HG03432 (cell line): Measurements from ENCODE around the gene SMC1A.
A peak's percentile ranks its signal among the peaks of the same experiment; 100 is the strongest.
"Not testable (repeated sequence)": the region's sequence is repeated elsewhere in the genome, so short reads cannot be mapped to it uniquely, and the experiment has no call there.

Experiments
- ATAC-seq: cut with Tn5 transposase; IDR thresholded peaks from one replicate; pipeline ENCODE4 v1.9.1; 2021; ENCODE audit warnings: mild to moderate bottlenecking, moderate library complexity; ENCODE audit not compliant: unreplicated experiment

Gene SMC1A

GRCh38 chrX:53429755-53430154 lies 7.3 kb upstream of the SMC1A start:
- no peak for ATAC-seq

DNA sequence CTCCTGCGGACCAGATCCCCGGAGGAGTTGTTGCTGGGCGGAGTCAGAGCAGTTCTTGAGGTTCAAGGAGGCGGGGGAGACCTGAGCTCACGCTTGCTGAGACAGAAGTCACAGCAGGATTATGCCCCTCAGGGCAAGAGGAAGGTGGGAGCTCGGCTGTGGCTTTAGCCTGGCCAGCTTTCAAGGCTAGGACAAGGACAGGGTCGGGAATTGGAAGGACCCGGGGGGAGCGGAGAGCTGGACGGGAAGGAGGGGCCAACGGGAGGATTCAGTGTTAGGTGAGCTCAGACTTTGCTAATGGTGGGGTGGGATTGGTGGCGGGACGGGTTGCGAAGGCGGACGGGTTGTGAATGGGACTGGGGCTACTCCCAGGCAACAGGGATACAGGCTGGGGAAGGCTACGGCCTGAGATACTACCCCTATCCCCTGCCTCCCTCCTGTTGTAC lies 430 bp upstream of the SMC1A start, which contains the start of gene RIBC1:
RIBC1 (plus strand) TSS at position 13 of the 446 bp plus-strand sequence. CDS start 3,404 bp downstream, outside the sequence.
- ATAC-seq, result no peak

DNA sequence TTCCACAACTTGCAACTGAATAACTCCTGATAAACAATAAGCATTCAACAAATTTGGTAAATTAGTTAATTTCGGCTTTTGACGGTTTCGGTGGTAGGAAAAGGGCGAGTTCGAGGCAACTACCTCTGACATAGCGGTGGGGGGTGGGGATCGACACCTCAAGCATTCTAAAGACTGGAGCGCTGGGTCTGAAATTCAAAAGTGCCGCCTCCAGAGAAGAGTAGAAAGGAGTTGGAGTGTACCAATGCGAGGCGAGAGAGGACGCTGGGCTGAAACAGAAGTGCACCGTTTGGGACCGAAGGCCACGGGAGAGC lies 725 bp downstream of the SMC1A start:
- peak; percentile 8 for ATAC-seq

GRCh38 chrX:53421125-53421524 lies 1.3 kb downstream of the SMC1A start:
- no peak for ATAC-seq

- ATAC-seq, result not testable (repeated sequence)
Observed at GRCh38 chrX:53420351-53420750, 2.1 kb downstream of the SMC1A start.

- no peak for ATAC-seq
Observed at GRCh38 chrX:53412446-53412845, 10.0 kb downstream of the SMC1A start.

GRCh38 chrX:53403535-53403934 lies 18.9 kb downstream of the SMC1A start:
- ATAC-seq, result no peak

DNA sequence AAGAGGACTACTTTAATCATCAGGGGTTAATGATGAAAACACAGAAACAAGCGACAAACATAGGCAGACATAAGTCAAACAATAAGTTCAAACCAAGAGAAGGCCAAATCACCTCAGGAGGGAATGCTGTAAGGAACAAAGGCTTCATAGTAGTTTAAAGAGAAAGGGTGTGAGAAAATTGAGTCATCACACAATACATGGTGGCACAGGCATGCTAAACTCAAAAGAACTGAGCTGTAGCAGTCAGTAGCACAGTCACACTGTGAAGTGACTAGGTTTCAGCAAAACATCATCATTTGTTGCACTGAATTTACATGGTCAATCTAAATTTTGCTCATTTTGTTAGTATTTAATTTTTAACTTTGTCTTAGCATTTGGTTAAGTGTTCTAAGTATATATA lies 24.2 kb downstream of the SMC1A start:
- no peak for ATAC-seq

GRCh38 chrX:53395605-53396298 lies 26.7 kb downstream of the SMC1A start:
- ATAC-seq, result no peak

GRCh38 chrX:53383376-53384076 lies 38.9 kb downstream of the SMC1A start:
- no peak for ATAC-seq

GRCh38 chrX:53379747-53380146 lies 42.7 kb downstream of the SMC1A start:
- no peak for ATAC-seq

DNA sequence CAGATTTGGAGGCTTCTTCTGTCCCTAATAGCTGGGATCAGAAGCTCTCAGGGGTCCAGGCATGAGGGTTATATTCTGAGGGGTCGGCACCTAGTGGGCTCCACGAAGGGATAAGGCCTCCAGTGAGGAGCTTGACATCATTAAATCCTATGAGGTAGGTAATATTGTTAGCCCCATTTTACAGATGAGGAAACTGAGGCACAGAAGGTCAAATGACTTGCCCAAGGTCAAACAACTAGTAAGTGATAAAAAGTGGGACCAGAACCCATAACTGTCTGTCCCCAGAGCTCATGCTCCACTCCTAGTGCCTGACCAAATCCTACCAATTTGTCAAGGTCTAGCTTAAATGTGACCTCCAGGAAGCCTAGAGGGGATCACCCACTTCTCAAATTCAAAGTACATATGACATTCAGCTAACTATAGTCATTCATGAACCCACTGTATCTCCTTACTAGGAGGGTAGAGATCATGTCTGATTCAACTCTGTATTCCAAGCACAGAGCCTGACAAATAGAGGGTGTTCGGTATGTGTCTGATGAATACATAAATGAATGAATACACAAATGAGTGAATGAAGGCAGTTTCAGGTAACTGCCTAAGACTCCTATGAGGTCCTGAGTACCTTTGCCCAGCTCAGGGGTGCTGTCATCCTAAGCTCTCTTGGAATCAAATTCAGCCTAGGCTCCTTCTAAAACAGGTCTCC lies 43.3 kb downstream of the SMC1A start:
- no peak for ATAC-seq

DNA sequence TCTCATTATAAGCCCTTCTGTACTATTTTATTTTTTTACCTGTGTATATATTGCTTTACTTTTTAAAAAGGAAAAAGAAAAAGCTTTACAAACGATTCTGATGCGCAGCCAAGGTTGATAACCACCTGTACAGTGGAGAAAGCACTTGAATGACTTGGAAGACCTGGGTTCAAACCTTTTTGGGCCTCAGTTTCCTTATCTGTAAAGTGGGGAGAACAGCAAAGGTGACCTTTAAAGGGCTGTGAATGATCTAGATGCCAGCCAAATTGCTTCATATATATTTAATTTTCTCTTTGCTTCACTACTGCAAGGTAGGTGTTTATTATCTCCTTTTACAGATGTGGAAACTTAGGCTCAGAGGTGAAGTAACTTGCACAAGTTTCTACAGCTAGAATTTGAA lies 45.0 kb downstream of the SMC1A start:
- no peak for ATAC-seq

DNA sequence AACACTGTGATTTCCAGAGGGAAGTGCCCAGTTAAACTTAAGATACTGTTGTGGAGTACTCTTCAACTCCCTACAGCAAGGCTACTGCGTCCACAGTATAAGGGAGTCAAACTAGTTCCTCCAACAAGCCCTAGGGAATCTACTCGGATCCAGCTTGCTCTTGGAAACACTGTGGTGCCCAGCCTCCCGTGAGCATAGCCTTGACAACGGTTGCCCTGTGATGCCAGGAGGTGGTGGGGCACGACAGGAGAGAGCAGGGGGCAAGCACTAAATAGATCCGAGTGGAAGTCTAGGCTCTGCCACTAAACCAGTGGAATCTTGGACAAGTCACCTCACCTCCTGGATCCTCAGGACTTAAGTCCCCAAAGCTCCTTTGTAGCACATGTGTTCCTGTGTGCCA lies 45.6 kb downstream of the SMC1A start:
- ATAC-seq, result no peak

DNA sequence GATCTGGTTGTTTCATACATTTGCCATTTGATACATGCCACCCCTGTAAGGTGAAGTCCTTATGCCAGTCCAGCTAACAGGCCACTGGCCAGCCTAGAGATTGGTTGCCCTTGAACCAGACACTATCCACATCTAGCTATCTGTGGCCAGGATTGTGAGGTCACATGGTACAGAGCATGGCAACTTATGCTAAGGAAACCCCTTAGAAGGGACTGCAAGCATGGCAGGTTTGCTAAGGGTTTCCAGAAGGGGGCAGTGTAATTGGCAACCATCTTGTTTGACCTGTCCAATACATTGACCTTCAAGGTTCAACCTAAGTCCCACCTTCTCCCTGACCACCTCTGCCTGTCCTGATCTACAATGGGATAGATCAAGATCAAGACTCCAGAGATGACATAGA lies 47.5 kb downstream of the SMC1A start:
- ATAC-seq, result no peak

DNA sequence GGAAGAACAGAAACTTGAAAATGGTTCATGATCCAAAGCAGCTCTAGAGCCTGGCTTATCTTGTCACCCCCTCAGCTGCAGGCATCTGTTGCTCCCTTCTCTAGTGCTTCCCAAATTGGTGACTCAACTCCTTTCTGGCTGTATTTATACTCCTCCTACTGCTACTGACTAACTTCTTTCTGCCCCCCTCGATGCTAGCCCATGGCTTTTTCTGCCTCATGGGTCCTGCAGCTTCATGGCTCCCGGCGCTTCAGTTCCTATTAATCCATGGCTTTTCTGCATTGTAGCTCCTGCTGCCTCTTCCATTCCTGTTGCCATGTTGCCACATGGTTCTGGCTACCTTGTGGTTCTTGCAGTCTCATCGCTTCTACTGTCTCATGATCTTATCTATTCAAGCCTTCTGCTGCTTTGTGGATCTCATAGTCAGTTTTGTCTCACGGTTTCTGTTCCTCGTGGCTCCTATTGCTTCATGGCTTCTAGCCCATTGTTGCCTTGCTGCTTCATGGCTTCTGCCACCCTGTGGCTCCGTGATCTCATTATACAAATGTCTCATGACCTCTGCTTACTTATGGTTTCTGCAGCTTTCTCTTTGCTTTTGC lies 48.1 kb downstream of the SMC1A start:
- ATAC-seq, result no peak

DNA sequence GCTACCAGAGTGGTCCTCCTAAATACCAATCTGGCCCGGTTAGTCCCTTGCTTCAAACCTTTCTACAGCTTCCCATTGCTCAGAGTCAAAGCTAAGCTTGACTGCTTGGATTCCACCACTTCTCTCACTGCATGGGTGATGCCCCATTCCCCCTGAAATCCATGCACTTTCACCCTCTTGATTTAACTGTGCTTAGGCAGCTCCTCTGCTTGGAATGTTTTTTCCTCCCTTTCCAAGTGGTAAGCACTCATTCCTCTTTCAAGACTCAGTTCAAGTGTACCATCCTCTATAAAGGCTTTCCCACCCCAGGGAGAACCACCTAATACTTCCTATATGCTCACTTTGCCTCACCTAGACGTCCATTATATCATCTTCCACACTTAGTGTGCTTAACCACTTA lies 49.1 kb downstream of the SMC1A start:
- no peak for ATAC-seq

- not testable (repeated sequence) for ATAC-seq
Observed at GRCh38 chrX:53366454-53366853, 56.0 kb downstream of the SMC1A start.

GRCh38 chrX:53362449-53362848 lies 60.0 kb downstream of the SMC1A start:
- no peak for ATAC-seq

DNA sequence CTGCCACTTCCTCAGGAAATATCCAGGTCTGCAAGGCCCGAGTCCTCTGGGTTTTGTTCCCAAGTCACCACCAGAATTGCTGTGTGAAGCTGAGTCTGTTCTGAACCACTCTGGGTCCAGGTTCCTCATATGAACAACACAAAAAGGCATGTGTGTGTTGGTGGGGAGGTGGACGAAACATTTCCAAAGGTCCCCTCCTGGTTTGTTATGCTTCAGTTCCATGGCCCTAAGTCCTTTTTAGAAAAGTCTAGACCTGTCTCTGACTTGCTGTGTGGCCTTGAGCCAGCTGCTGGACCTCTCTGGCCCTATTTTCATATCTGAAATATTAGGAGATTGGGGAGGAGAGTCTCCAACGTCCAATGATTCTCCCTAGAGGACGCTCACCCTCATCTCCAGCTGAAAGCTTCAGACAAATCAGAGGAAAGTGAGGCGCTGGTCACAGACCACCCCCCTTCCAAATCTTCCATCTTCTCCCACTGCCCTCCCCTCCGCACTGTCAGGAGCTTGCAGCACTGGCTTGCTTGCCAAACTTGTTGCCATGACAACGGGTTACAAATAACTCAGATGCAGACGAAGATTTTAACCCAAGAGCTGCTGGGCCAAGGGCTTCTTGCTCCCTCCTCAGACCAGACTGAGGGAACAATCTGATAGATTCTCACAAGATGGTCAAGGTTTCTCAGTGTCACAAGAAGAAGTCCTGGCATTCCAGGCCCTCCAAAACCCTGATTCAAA lies 64.5 kb downstream of the SMC1A start:
- ATAC-seq, result no peak

DNA sequence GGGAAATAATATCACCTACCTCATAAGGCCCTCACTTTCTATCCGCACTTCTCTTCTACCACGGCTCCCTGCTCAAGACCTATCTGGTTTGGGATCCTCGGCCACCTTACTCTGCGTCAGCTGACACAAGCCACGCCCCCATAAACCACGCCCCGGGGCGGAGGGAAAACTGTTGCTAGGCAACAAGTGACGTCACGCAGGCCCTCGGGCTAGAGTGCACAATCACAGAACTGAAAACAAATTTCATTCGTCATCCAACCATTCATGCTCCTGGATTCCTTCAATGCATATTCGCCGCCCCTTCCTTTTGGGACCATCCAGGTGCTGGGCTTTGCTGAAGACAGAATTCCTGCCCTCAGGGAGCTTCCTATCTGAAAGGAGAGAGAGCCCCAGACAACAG lies 66.3 kb downstream of the SMC1A start:
- no peak for ATAC-seq
